Keratinocyte (primary cell): ENCODE results near the gene ZNF584.

Experiments
- CTCF ChIP-seq, 3 experiments: IDR thresholded peaks in 1 of 3; conservative IDR thresholded peaks in 1 of 3; optimal IDR thresholded peaks in 1 of 3; 2 replicates in 2 of 3; 3 replicates in 1 of 3; pipeline versions ENCODE3 to v1.5.1; 2011; ENCODE audit warnings: low read length in 3 of 3, mild to moderate bottlenecking in 3 of 3, moderate library complexity in 2 of 3, control low read depth in 1 of 3, inconsistent platforms in 1 of 3; ENCODE audit not compliant: insufficient read depth in 2 of 3; ENCODE audit errors: extremely low read depth in 1 of 3
- EZH2 ChIP-seq: IDR thresholded peaks from one replicate; pipeline ENCODE4 v1.6.1; 2012; ENCODE audit warnings: inconsistent platforms, mild to moderate bottlenecking, low read length, moderate library complexity

- TF ChIP-seq CTCF (optimal IDR thresholded peaks at IDR 0.05 in 1 of 3, IDR thresholded peaks at IDR 0.05 in 1 of 3, conservative IDR thresholded peaks at IDR 0.05 in 1 of 3; ENCODE audit: extremely low read depth in 1 of 3, insufficient read depth in 2 of 3, low read length in 3 of 3): no peak
- no peak for TF ChIP-seq EZH2
Observed at GRCh38 chr19:58382997-58383603, 25.3 kb upstream of the ZNF584 start.
